ENCODE results near the gene COL6A1.

DNA sequence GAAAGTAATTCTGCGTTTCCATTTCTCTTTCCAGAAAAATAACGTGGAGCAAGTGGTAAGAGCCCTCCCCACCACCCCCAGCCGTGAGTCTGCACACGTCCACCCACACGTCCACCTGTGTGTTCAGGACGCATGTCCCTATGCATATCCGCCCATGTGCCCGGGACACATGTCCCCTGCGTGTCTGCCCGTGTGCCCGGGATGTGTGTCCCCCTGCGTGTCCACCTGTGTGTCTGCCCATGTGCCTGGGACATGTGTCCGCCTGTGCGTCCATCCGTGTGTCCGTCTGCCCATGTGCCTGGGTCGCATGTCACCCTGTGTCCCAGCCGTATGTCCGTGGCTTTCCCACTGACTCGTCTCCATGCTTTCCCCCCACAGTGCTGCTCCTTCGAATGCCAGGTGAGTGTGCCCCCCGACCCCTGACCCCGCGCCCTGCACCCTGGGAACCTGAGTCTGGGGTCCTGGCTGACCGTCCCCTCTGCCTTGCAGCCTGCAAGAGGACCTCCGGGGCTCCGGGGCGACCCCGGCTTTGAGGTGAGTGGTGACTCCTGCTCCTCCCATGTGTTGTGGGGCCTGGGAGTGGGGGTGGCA lies 5.6 kb downstream of the COL6A1 start:
- TF ChIP-seq, protein P1, sequence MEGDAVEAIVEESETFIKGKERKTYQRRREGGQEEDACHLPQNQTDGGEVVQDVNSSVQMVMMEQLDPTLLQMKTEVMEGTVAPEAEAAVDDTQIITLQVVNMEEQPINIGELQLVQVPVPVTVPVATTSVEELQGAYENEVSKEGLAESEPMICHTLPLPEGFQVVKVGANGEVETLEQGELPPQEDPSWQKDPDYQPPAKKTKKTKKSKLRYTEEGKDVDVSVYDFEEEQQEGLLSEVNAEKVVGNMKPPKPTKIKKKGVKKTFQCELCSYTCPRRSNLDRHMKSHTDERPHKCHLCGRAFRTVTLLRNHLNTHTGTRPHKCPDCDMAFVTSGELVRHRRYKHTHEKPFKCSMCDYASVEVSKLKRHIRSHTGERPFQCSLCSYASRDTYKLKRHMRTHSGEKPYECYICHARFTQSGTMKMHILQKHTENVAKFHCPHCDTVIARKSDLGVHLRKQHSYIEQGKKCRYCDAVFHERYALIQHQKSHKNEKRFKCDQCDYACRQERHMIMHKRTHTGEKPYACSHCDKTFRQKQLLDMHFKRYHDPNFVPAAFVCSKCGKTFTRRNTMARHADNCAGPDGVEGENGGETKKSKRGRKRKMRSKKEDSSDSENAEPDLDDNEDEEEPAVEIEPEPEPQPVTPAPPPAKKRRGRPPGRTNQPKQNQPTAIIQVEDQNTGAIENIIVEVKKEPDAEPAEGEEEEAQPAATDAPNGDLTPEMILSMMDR (IDR thresholded peaks at IDR 0.05) = no peak
- TF ChIP-seq EZH2 (IDR thresholded peaks at IDR 0.05) = no peak

All from neural progenitor cell (in vitro differentiated cells).